Activated naive CD8-positive, alpha-beta T cell treated with anti-CD3 and anti-CD28 coated beads, Interleukin-2, amount 50 U/mL, for 16 hours (primary cell): Measurements from ENCODE around the gene LIMA1.
"Not testable (repeated sequence)": the region's sequence is repeated elsewhere in the genome, so short reads cannot be mapped to it uniquely, and the experiment has no call there.

Experiments used
- DNase-seq: peaks from one replicate; pipeline ENCODE4 v3.0.0-alpha.2; 2020; ENCODE audit warnings: low read depth, low spot score

The LIMA1 gene

DNA sequence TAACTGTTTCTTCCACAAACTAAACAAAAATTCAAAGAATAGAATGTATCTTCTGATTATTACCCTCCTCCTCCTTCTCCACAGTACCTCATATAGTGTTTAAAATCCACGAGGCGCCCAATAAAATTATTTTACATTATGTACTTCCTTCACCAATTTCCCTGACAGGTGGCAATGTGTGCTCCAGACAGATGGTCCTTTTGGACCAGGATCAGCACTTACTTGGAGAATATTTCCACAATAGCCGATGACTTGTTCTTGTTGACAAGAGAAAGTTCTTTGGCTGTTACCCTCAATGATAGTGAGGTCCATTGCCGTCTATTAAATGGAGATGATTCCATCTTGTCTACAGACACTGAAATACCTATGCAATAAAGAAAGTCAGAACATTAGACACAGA lies 34.9 kb downstream of the LIMA1 start:
- no peak for DNase-seq

DNA sequence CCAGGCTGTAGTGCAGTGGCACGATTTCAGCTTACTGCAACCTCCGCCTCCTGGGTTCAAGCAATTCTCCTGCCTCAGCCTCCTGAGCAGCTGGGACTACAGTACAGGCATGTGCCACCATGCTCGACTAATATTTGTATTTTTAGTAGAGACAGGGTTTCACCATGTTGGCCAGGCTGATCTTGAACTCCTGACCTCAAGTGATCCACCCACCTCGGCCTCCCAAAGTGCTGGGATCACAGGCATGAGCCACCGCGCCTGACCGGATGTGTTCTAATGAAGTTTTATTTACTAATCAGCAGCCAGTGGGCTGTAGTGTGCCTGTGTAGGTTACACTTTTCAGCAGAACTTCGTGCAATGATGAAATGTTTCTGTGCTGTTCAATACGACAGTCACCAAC lies 35.7 kb downstream of the LIMA1 start:
- DNase-seq = not testable (repeated sequence)

DNA sequence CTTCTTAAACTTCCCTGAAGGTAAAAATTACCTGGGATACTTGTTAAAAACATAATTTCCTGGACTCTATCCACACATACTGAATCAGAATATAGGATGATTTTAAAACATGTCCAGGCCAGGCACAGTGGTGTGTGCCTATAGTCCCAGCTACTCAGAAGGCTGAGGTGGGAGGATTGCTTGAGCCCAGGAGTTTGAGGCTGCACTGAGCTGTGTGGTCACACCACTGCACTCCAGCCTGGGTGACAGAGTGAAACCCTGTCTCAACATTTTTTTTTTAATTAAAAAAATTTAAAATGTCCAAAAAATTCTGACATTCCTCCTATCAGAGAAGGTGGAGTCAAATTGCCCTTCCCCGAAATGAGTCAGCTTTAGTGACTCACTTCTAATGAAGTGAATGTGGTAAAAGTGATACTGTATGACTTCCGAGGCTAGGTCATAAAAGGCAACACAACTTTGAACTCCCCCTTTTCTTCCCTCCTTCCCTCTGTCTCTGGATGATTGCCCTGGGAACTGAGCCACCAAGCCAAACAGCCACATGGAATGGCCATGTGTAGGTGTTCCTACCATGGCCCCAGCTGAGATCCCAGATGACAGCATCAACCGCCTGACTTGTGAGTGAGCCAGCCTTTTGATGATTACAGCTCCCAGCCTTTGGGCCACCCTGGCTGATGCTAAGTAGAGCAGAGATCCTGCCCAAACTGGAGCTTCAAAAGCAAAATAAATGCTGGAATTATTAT lies 36.3 kb downstream of the LIMA1 start:
- DNase-seq = no peak

DNA sequence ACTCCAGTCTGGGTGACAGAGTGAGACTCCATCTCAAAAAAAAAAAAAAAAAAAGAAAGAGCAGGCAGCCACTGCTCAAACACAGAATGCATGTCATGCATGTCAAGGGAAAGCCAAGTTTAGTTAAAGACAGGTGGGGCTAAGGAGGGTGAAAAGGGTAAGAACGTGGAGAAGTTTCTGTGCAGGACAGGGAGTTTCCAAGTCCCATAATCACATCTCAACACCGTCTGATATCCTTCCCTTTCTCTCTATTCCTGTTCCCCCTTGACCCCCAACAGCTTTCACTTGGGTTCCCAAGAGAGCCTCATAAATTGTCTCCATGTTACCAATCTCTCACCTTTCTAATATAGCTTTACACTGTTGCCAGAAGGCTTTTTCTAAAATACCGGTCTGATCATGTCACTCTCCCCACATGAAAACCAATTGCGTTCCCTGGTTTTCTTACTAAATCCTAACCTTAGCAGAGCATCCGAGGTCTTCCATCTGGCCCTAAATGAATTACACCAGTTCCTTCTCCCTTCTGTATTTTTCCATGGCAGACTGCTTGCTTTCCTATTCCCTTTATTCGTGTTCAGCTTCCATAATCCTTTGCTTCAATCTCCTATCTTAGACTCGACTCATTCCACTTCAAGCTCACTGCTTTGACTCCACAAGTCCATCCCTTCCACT lies 37.0 kb downstream of the LIMA1 start:
- no peak for DNase-seq

DNA sequence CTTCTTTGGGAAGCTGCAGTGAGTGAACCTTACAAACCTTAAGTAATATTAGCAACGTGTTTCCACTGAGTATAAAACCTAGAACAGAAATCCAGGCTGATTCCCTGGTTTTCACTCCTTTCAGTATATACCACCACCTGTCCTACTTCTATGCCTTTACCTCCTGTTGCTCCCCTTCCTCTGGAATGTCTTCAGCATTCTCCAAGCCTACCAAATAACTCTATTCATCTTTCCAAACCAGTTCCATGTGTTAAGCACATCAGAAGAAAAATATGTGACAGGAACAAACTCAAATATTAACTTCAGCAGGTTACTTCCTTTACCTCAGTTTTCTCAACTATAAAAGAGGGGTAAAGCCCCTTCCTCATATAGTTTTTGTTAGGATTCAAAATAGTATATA lies 39.8 kb downstream of the LIMA1 start:
- DNase-seq = no peak

DNA sequence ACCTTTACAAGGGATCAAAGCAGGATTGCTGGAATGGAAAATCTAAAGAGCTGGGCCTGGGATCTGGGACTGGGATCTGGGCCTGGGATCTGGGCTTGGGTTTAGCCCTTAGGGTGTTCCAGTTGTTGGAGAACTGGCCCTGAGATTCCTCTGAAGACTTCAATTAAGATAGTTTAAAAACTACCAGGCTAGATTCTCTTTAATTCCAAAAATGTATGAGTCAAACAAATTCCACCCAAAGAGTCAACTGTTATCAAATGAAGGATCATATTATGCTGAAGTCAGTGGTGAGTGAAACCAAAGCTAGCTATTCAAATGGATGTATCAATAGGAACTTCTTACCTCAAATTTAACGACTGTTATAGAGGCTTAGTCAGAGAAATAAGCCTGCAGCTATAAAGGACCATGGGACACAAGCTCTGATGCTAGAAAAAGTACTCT lies 40.5 kb downstream of the LIMA1 start:
- no peak for DNase-seq

DNA sequence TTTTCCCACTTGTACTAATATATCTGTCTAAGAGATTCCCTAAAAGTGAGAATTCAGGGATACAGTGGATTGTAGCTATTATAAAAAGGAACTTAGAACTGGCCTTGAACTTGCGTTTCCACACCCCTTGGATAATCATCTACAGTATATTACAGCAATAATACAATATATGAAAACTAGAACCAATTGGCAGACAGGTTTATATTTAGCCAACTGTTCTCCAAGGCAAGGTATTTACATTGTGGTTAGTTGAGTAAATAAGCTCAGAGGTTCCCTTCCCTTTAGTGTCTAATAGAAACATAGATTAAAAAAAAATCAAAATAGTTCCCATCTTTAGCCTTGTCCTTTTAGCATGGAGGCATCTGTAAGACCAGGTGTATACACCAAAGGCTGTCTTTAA lies 42.1 kb downstream of the LIMA1 start:
- DNase-seq = no peak

DNA sequence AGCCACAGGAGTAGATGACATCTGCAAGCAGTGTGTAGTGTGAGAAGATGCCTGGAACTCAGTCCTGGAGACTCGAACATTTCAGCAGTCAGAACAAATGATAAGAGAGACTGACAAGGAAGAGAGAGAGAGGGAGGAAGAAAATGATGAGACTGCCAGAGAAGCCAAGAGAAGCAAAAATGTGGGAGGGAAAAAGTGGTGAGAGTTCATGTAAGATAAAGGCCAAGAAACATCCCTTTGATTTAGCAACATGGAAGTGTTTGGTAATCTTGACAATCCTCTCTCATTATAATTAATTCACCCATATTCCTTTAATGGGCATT lies 42.6 kb downstream of the LIMA1 start:
- no peak for DNase-seq

DNA sequence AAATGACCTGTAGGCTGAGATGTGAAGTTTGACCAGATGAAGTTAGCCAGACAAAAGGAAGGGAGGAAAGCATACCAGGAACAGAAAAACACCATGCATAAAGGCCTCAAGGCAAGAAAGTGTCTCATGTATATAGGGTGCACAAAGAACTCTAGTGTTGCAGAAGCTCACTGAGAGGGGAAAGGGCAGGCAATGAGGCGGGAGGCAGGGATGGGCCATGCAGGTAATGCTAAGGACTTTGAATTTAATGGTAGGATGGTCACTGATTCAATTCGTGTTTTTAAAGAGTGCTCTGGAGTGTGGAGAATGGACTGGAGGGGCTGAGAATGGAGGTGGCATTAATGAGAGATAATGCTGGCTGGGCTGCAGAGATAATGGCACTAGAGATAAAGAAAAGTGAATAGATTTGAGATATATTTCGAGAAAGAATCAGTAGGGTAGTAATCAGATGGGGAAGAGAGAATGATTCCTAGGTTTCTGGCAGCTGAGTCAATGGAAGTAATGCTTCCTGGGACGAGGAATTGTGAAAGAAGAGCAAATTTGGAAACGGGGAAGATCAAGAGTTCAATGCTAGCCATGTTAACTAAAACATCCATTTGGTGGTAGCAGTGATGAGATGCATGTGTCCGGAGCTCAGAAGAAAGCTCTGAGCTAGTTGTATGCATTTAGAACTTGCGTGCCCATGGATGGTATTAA lies 43.1 kb downstream of the LIMA1 start:
- no peak for DNase-seq

- no peak for DNase-seq
These were observed 43.9 kb downstream of the LIMA1 start for GRCh38 chr12:50239355-50239891.

DNA sequence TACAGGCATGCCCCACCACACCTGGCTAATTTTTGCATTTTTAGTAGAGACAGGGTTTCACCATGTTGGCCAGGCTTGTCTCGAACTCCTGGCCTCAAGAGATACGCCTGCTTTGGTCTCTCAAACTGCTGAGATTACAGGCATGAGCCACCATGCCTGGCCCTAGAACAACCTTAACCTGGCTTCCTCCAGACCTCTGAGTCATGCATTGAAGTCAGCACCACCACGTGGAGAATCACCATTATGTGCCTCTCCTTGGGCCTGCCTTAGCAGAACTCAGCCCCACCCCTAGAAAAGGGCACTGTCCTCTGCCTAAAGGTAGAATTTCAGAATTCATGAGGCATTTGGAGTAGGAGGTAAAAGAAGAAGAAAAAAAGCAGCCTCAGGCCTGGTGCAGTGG lies 49.0 kb downstream of the LIMA1 start:
- DNase-seq = no peak

GRCh38 chr12:50232771-50233209 lies 50.5 kb downstream of the LIMA1 start:
- DNase-seq = no peak

DNA sequence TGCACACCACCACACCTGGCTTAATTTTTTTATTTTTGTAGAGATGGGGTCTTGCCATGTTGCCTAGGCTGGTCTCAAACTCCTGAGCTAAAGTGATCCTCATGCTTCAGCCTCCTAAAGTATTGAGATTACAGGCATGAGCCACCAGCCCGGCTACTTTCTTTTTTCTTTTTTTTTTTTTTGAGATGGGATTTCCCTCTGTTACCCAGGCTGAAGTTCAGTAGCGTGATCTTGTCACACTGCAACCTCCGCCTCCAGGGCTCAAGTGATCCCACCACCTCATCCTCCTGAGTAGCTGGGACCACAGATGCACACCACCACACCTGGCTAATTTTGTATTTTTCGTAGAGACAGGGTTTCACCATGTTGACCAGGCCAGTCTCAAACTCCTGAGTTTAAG lies 51.1 kb downstream of the LIMA1 start:
- no peak for DNase-seq

DNA sequence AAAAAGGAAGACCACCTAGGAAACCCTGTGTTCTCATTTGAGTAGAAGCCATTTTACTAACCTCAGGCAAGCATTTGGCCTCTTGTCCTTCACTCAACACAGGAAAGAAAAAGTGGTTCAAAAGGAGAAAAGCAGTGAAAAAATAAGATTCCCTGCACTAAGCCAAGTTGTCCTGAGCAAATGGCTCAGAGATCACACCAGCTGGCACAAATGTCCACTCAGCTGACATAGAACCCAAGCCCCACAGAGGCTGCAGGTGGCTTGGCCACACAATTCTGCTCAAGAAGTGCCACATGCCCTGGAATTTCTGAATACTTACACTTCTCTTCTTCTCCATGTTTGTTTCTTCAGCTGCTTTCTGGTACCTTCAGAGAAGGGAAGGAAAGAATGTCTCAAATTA lies 52.0 kb downstream of the LIMA1 start:
- DNase-seq = no peak

DNA sequence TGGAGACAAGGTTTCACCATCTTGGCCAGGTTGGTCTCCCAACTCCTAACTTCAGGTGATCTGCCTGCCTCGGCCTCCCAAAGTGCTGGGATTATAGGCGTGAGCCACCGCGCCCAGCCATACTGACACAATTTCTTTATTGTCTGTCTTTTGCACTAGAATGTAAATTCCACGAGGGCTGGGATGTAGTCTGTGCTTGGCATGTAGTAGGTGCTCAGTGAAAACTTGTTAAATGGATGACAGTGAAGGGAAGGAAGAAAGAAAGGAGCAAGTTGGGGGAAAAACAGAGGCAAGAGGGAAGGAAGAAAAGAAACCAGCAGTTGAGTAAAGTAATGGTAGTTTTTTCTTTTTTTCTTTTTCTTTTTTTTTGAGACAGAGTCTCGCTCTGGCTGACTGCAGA lies 53.1 kb downstream of the LIMA1 start:
- no peak for DNase-seq

- no peak for DNase-seq
These were observed 59.2 kb downstream of the LIMA1 start for GRCh38 chr12:50224026-50224692.

GRCh38 chr12:50222275-50222783 lies 61.0 kb downstream of the LIMA1 start:
- no peak for DNase-seq

DNA sequence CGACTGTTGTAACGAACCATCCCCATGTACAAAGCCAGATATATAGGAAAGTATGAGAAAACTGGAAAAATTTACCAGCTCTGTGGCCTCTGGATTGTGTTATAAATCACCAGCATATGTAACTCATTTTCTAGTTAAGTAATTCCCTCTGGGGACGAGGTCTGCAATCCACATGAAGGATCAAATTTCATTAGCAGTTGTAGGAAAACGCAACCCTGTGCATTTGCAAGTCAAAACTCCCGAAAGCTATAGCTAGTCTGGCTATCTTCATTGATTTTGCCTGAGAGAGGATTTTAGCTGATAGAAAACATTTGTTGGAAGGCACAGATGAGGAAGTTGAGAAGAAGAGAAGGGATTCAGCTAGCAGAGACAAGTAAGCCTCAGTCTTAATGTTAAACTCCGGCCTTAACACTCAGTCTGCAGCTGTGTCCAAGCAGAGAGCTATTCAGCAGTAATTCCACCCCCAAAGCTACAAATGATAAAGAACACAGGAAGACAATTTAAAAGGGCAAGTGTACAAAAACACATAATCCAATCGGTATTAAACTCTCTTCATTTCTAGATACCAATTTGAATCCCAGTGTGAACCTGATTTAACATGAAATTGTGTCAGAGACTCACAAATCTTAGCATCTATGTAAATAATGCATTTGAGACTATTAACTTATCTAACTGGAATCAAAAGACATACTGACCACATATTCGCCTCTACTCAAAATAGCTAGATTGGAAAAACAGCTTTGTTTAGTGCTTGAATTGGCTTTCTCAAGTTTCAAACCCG lies 61.9 kb downstream of the LIMA1 start:
- no peak for DNase-seq

GRCh38 chr12:50220363-50220995 lies 62.8 kb downstream of the LIMA1 start:
- no peak for DNase-seq

- no peak for DNase-seq
These were observed 63.8 kb downstream of the LIMA1 start for GRCh38 chr12:50219544-50219943.

- DNase-seq = not testable (repeated sequence)
These were observed 64.3 kb downstream of the LIMA1 start for GRCh38 chr12:50219001-50219400.
